Spinal cord (tissue), 10 donors: ENCODE measurements around the gene ODF2. TPM values are rescaled to one million over a fixed set of nuclear protein-coding genes. Genes with fewer than 3 reads are reported as not detected.
"Not testable (repeated sequence)": the region's sequence is repeated elsewhere in the genome, so short reads cannot be mapped to it uniquely, and the experiment has no call there.

Source experiments
- DNase-seq, 6 donors: peaks; one replicate each; pipeline versions ENCODE4 v3.0.0 to v3.0.0-alpha.2; 2013 to 2015; ENCODE audit warnings: low spot score in 6 of 6, low read depth in 4 of 6
- H3K27ac ChIP-seq: one replicate; pipeline ENCODE4 v1.5.1; 2013; ENCODE audit warnings: low read depth, low read length, control low read depth
- H3K27me3 ChIP-seq: one replicate; pipeline ENCODE4 v1.6.1; 2013; ENCODE audit warnings: low read length; ENCODE audit not compliant: control insufficient read depth, insufficient read depth
- H3K36me3 ChIP-seq: one replicate; pipeline ENCODE4 v1.6.1; 2013; ENCODE audit warnings: low read length; ENCODE audit not compliant: control insufficient read depth, insufficient read depth
- H3K4me1 ChIP-seq: one replicate; pipeline ENCODE4 v1.6.1; 2013; ENCODE audit warnings: low read length; ENCODE audit not compliant: control insufficient read depth, insufficient read depth
- H3K4me3 ChIP-seq: one replicate; pipeline ENCODE4 v1.5.1; 2013; ENCODE audit warnings: low read depth, low read length, control low read depth
- H3K9me3 ChIP-seq: one replicate; pipeline ENCODE4 v1.6.1; 2013; ENCODE audit warnings: low read length; ENCODE audit not compliant: control insufficient read depth, insufficient read depth
- WGBS: methylation state at CpG from one replicate; pipeline ENCODE4 v1.1.5; 2013; ENCODE audit warnings: missing lambda C conversion rate; ENCODE audit not compliant: insufficient coverage; 5-methylcytosine and 5-hydroxymethylcytosine counted together
- polyA plus RNA-seq, 2 donors: library from polyadenylated mRNA; unstranded; fragments of 120-200 nt; gene quantifications; one replicate each; pipeline ENCODE4 v1.2.1, GENCODE V29; 2013; ENCODE audit not compliant: insufficient read length in 2 of 2
- total RNA-seq, 2 donors: library from RNA; depleted of rRNA in 1 of 2; stranded (reverse); fragments of 120-200 nt in 1 of 2; fragments of >200 nt in 1 of 2; gene quantifications; one replicate each; pipeline versions ENCODE4 v1.2.3 to v1.2.4, GENCODE V29; 2013 to 2014
- donor health status: healthy.

The ODF2 gene
- total and polyA plus RNA-seq, 4 donors, result 21.2 to 67.8 (median 50.2) TPM

DNA sequence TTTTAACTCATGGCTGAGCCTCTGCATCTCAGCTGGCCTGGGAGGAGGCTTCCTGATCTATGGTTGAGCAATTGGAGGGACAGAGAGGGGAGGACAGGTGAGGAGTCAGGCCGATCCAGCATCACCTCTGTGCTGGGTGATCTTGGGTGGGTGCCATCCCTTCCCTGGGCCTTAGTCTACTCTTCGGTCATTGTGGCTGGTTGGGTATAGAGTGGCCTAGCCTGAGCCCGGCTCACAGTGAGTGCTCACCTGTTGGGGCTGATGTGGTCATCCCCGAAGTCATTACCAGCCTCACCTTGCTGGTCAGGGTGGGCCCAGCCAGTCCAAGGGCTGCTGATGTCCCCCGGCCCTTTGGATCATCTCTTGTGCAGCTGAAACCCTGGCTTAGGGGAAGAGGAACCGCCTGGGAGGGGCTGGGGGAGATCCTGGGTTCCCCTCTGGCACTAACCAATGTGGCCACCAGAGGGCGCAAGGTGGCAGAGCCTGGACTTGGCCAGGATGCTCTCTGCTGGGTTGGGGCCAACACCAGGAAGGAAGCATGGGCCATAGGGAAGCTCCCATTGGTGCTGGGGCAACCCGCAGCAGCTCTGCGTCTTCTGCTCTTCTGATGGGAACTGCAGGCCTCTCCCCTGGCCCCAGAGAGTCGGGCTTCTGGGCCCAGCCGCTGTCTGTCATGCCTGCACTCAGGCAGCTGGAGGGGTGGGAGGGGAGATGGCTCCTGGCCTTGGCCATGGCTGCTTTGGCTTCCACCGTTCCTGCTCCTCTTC lies 17.3 kb upstream of the ODF2 start:
- Histone ChIP-seq H3K27me3 (no peaks in the 10 kb centered on the region), H3K9me3 (no peaks in the 10 kb centered on the region), H3K27ac (no peak overlapping the region), H3K4me3 (no peak overlapping the region), H3K4me1 (peaks cover 8% of the 10 kb centered on the region), H3K36me3 (peaks cover 25% of the 10 kb centered on the region)
- WGBS, result 33% methylated on average over 12 of the region's 12 CpGs
- peak in 2 of 6 donors; percentile 85 to 89 for DNase-seq

DNA sequence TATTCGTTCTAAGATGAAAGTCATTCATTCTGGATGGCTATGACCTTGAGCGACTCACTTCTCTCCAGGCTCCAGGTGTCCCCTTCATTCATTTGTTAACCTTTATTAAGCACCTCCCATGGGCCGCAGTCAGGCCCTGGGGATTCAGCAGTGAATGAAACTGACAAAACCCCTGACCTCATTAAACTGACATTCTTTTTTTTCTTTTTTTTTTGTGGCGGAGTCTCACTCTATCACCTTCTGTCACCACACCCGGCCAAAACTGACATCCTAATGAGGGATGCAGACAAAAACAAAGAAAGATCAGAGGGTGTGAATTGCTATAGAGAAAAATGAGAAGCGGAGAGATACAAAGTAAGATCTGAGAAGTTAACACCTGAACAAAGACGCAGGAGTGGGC lies 16.5 kb upstream of the ODF2 start:
- 94% methylated on average over 5 of the region's 7 CpGs for WGBS
- no peak for DNase-seq
- H3K4me3 ChIP-seq, result no peak overlapping the region
- H3K27ac ChIP-seq, result no peak overlapping the region
- H3K36me3 ChIP-seq, result peaks cover 18% of the 10 kb centered on the region
- no peaks in the 10 kb centered on the region for H3K9me3 ChIP-seq
- no peaks in the 10 kb centered on the region for H3K27me3 ChIP-seq
- peaks cover 8% of the 10 kb centered on the region for H3K4me1 ChIP-seq

DNA sequence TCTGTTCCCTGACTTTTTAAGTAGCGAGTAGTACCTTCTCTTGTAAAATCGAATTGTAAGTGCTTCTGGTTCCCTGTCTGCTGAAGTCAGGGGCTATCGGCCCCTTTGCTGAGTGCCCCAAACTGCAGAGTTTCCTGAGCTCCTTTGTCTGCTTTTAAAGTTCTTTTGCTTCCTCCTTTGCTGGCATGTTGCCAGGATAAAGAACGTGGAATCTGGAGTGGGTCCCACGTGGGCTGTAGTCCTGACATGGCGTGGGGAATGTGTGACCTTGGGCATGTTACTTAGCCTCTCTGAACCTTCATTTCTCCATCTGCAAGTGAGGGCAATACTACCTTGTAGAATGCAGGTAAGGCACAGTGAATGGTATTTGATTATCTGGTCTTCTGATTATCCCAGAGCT lies 13.7 kb upstream of the ODF2 start:
- DNase-seq, result no peak
- H3K4me3 ChIP-seq, result no peak overlapping the region
- H3K9me3 ChIP-seq, result no peaks in the 10 kb centered on the region
- peaks cover 8% of the 10 kb centered on the region for H3K4me1 ChIP-seq
- no peak overlapping the region for H3K27ac ChIP-seq
- no peaks in the 10 kb centered on the region for H3K36me3 ChIP-seq
- 77% methylated on average over 3 of the region's 6 CpGs for WGBS
- H3K27me3 ChIP-seq, result no peaks in the 10 kb centered on the region

DNA sequence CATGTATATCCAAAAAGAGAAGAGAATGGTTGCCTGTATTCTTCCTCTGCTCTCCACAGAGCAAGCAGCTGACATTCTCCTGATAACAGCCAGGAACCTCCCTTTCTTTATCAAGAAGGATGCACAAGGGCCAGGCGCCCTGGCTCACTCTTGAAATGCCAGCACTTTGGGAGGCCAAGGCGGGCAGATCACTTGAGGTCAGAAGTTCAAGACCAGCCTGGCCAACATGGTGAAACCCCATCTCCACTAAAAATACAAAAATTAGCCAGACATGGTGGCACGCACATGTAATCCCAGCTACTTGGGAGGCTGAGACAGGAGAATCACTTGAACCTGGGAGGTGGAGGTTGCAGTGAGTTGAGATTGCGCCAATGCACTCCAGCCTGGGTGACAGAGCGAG lies 9.3 kb upstream of the ODF2 start:
- not testable (repeated sequence) for DNase-seq
- 83% methylated on average over 2 of the region's 5 CpGs for WGBS

DNA sequence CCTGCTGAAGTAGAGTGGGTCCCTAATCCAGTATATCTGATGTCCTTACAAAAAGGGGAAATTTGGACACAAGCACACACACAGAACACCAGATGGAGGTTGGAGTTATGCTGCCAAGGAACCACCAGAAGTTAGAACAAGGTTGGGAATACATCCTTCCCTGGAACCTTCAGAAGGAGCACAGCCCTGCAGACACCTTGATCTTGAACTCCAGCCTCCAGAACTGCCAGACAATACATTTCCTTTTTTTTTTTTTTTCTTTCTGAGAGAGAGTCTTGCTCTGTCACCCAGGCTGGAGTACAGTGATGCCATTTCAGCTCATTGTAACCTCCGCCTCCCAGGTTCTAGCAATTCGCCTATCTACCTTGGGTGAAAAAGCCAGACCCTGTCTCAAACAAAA lies 7.1 kb upstream of the ODF2 start:
- Histone ChIP-seq H3K36me3 (no peaks in the 10 kb centered on the region), H3K27ac (no peak overlapping the region), H3K27me3 (no peaks in the 10 kb centered on the region), H3K9me3 (no peaks in the 10 kb centered on the region), H3K4me3 (no peak overlapping the region), H3K4me1 (no peaks in the 10 kb centered on the region)
- DNase-seq, result no peak
- WGBS, result no CpG with 5 or more reads among the region's 2 CpGs

More for the DNA sequence above, 9.3 kb upstream of the ODF2 start:
- not testable (repeated sequence) for H3K9me3 ChIP-seq, H3K4me3 ChIP-seq, H3K4me1 ChIP-seq, H3K36me3 ChIP-seq, H3K27ac ChIP-seq, H3K27me3 ChIP-seq

DNA sequence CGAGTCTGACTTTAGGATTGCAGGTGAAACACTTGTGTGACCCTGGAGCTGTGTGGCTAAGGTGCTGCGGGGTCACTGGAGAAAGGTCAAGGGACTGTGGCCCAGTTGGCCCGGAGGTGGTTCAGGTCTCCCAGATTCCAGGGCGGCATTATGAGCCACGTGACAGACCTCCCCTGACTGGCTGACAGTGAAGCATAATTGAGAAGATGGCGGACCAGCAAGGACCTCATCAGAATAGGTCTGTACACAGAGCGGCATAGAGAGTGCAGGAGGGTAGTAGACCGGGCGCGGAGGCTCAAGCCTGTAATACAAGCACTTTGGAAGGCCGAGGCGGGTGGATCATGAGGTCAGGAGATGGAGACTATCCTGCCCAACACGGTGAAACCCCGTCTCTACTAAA lies 815 bp upstream of the ODF2 start:
- peaks cover 8% of the 10 kb centered on the region for H3K36me3 ChIP-seq
- WGBS, result 90% methylated on average over 11 of the region's 14 CpGs
- H3K9me3 ChIP-seq, result no peaks in the 10 kb centered on the region
- H3K4me1 ChIP-seq, result peaks cover 16% of the 10 kb centered on the region
- no peak overlapping the region for H3K4me3 ChIP-seq
- H3K27me3 ChIP-seq, result no peaks in the 10 kb centered on the region
- no peak for DNase-seq
- no peak overlapping the region for H3K27ac ChIP-seq

DNA sequence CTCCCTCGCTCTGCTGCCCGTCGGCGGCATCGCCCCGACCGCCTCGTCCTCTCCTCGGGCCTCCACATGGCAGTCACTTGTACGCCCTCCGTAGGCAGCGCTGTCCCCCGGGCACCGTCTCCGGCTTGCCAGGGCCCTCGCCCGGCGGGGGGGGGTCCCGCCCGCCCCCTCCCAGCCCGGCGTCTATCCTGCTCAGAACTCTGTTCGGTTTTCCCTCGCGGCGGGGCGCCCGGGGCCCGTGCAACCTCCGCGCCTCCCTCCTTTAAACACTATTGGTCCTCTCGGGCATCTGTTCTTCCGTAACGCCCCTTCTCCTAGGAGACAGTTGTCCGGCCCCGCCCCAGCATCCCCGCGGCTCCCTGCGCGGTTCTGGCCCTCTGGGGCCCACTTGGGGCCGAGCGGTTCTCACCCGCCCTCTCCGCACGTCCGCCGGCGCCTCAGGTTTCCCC lies 831 bp downstream of the ODF2 start:
- Histone ChIP-seq H3K9me3 (no peaks in the 10 kb centered on the region), H3K36me3 (peaks cover 23% of the 10 kb centered on the region), H3K27ac (peak overlapping the region; percentile 67), H3K4me1 (peaks cover 16% of the 10 kb centered on the region), H3K27me3 (no peaks in the 10 kb centered on the region), H3K4me3 (peak overlapping the region; percentile 75)
- WGBS, result under 1% methylated on average over 48 of the region's 48 CpGs
- peak in 4 of 6 donors; percentile 33 to 86 (median 58) for DNase-seq

DNA sequence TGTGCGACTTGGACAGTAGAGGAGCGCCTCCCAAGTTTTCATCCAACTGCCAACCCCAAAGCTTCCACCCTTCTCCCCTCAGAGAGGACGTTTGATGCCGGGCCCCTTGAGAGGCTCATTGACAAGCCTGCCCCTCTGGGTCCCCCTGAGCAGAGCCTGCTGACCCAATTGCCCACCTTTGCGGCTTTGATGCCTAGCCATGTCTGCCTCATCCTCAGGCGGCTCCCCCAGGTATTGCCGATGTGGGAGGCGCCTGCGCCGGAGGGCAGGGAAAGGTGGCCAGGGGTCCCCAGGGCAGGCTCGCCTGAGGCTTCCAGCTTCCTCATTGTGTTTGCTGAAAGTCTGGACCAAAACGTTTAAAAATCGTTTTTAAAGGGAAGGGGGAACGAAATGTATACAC lies 1.4 kb downstream of the ODF2 start:
- 24% methylated on average over 10 of the region's 14 CpGs for WGBS
- Histone ChIP-seq H3K4me3 (peak overlapping the region; percentile 75), H3K27ac (no peak overlapping the region), H3K9me3 (no peaks in the 10 kb centered on the region), H3K36me3 (peaks cover 26% of the 10 kb centered on the region), H3K4me1 (peaks cover 16% of the 10 kb centered on the region), H3K27me3 (no peaks in the 10 kb centered on the region)
- DNase-seq, result no peak

DNA sequence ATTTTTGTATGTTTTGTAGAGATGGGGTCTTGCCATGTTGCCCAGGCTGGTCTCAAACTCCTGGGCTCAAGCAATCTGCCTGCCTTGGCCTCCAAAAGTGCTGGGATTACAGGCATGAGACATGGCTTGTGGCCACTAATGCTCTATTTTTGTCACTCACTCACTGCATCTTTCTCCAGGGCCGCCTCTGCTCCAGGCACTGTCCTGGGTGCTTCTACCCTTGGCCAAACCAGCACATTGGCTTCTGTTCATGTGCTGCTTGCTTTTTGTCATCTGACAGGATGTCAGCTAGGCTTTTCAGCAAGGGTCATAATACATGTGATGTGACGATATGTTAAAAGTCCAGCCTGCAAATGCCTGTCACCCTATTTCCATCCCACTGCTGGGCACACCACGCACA lies 3.2 kb downstream of the ODF2 start:
- Histone ChIP-seq H3K27me3 (no peaks in the 10 kb centered on the region), H3K27ac (no peak overlapping the region), H3K36me3 (peaks cover 41% of the 10 kb centered on the region), H3K9me3 (no peaks in the 10 kb centered on the region), H3K4me3 (no peak overlapping the region), H3K4me1 (peaks cover 16% of the 10 kb centered on the region)
- no peak for DNase-seq
- 90% methylated on average over 2 of the region's 3 CpGs for WGBS

DNA sequence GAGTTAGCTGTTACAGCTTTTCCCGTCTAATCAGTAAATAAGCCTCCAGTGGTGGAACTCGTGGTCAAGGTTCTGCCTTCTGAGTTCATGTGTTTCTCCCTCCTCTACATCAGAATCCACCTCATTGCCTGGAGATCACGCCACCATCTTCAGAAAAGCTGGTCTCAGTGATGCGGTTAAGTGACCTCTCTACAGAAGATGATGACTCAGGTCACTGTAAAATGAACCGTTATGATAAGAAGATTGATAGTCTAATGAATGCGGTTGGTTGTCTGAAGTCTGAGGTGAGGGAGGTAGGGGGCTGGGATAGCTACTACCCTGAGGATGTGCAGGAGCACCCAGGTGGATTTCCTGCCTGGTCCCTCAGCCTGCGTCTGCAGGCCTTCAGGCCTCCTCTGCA lies 13.3 kb downstream of the ODF2 start:
- no peaks in the 10 kb centered on the region for H3K9me3 ChIP-seq
- H3K36me3 ChIP-seq, result peaks cover 57% of the 10 kb centered on the region
- DNase-seq, result no peak
- no peak overlapping the region for H3K27ac ChIP-seq
- H3K4me1 ChIP-seq, result no peaks in the 10 kb centered on the region
- WGBS, result 92% methylated on average over 6 of the region's 7 CpGs
- H3K27me3 ChIP-seq, result no peaks in the 10 kb centered on the region
- H3K4me3 ChIP-seq, result no peak overlapping the region
